ENCODE measurements around the gene CRYAB.
"Not testable (repeated sequence)": the region's sequence is repeated elsewhere in the genome, so short reads cannot be mapped to it uniquely, and the experiment has no call there.

Gene CRYAB

GRCh38 chr11:111933176-111933575 lies 21.6 kb upstream of the CRYAB start:
- DNase-seq: not testable (repeated sequence)

GRCh38 chr11:111932611-111932950 lies 21.0 kb upstream of the CRYAB start:
- no peak for DNase-seq

GRCh38 chr11:111930472-111930871 lies 18.9 kb upstream of the CRYAB start:
- no peak for DNase-seq

GRCh38 chr11:111926505-111927391 lies 15.2 kb upstream of the CRYAB start:
- peak; percentile 96 for DNase-seq

GRCh38 chr11:111925953-111926352 lies 14.4 kb upstream of the CRYAB start:
- no peak for DNase-seq

- no peak for DNase-seq
These were observed 12.4 kb upstream of the CRYAB start for GRCh38 chr11:111923951-111924350.

- peak; percentile 72 for DNase-seq
These were observed 11.8 kb upstream of the CRYAB start for GRCh38 chr11:111923351-111923788.

GRCh38 chr11:111922803-111923202 lies 11.2 kb upstream of the CRYAB start:
- DNase-seq: peak; percentile 89

- DNase-seq: no peak
These were observed 10.1 kb upstream of the CRYAB start for GRCh38 chr11:111921541-111922230.

GRCh38 chr11:111920908-111921307 lies 9.3 kb upstream of the CRYAB start:
- no peak for DNase-seq

- DNase-seq: no peak
These were observed 7.1 kb upstream of the CRYAB start, which contains the start of gene C11orf52 for GRCh38 chr11:111918390-111919256. TSS of gene C11orf52 (plus strand) at chr11:111918913. CDS start at chr11:111918973, 60 bp downstream.

- DNase-seq: no peak
These were observed 6.2 kb upstream of the CRYAB start for GRCh38 chr11:111917788-111918187.

GRCh38 chr11:111917312-111917711 lies 5.7 kb upstream of the CRYAB start:
- no peak for DNase-seq

GRCh38 chr11:111916768-111917167 lies 5.2 kb upstream of the CRYAB start:
- no peak for DNase-seq

GRCh38 chr11:111913997-111914396 lies 2.4 kb upstream of the CRYAB start:
- peak; percentile 55 for DNase-seq

GRCh38 chr11:111913031-111913861 lies 1.7 kb upstream of the CRYAB start:
- DNase-seq: no peak

GRCh38 chr11:111912535-111912934 lies 965 bp upstream of the CRYAB start, which contains the start of gene HSPB2:
TSS of gene HSPB2 (plus strand) at chr11:111912734. CDS start at chr11:111912830, 96 bp downstream.
- no peak for DNase-seq

- DNase-seq: no peak
These were observed 651 bp downstream of the CRYAB start for GRCh38 chr11:111910676-111911562.

- DNase-seq: no peak
These were observed 2.2 kb downstream of the CRYAB start for GRCh38 chr11:111909378-111909777.

GRCh38 chr11:111908639-111909305 lies 2.8 kb downstream of the CRYAB start:
- DNase-seq: no peak

Data from fibroblast of upper back skin (primary cell).